K562 (cell line): ENCODE data around the gene AGR3. TPM values are rescaled to one million over a fixed set of nuclear protein-coding genes. Genes with fewer than 3 reads are reported as not detected.

Source experiments
- ATAC-seq: fragments of 200-7000 bp; cut with Tn5 transposase; 3 replicates; pipeline ENCODE4 v1.9.1; 2020; ENCODE audit warnings: moderate library complexity
- BruUV-seq: library from RNA; stranded (reverse); fragments of 400-500 nt; replicated peaks from 2 replicates; lab custom pipeline; 2021; lab: Mats Ljungman, UMichigan
- CTCF ChIA-PET: fragments of 300-600 bp; formaldehyde crosslinking; extraction: SDS; loops from one replicate; lab custom pipeline; 2021; ENCODE audit warnings: low intra/inter-chr PET ratio; lab: Yijun Ruan, JAX
- POLR2A ChIA-PET: fragments of 300-600, 350-650 bp; sonication (Branson Sonifier 250); formaldehyde crosslinking; extraction: SDS; loops from one replicate; lab custom pipeline; 2021; ENCODE audit warnings: antibody characterized with exemption, inconsistent platforms; lab: Yijun Ruan, JAX
- DNase-seq, 4 experiments: peaks; one replicate each; pipeline versions ENCODE4 v3.0.0 to v3.0.0-alpha.2; 2011 to 2018; ENCODE audit warnings: low spot score in 3 of 4, mixed read lengths in 3 of 4; ENCODE audit errors: extremely low read depth in 1 of 4
- FAIRE-seq: peaks from 2 replicates; lab custom pipeline; 2011; peaks lifted over from hg19 to GRCh38; lab: Jason Lieb, UNC
- H2AFZ ChIP-seq: 2 replicates; pipeline ENCODE4 v1.6.0; 2011; ENCODE audit warnings: low read depth, low read length, control low read depth, inconsistent platforms
- H3K27ac ChIP-seq: fragments of 200-600 bp; 3 replicates; pipeline ENCODE4 v1.8.0; 2011; ENCODE audit warnings: low read depth, mild to moderate bottlenecking, control low read depth, inconsistent platforms, low read length, moderate library complexity, mixed read lengths; ENCODE audit errors: extremely low read depth
- H3K27me3 ChIP-seq, 2 experiments: fragments of 300-600 bp in 1 of 2; 2 replicates in 1 of 2; 3 replicates in 1 of 2; pipeline versions ENCODE4 v1.6.0 to v1.8.0; 2011; ENCODE audit warnings: inconsistent platforms in 2 of 2, low read length in 2 of 2, mild to moderate bottlenecking in 1 of 2, mixed read lengths in 1 of 2, moderate library complexity in 1 of 2; ENCODE audit not compliant: control insufficient read depth in 2 of 2, insufficient read depth in 2 of 2
- H3K36me3 ChIP-seq: fragments of 300-600 bp; 3 replicates; pipeline ENCODE4 v1.8.0; 2011; ENCODE audit warnings: mild to moderate bottlenecking, low read length, inconsistent platforms; ENCODE audit not compliant: control insufficient read depth, insufficient read depth
- H3K4me1 ChIP-seq, 2 experiments: fragments of 200-600 bp in 1 of 2; replicated peaks in 1 of 2; 2 replicates in 1 of 2; 3 replicates in 1 of 2; pipeline versions ENCODE4 v1.5.1 to v1.8.0; 2011; ENCODE audit warnings: inconsistent platforms in 2 of 2, low read length in 2 of 2, mild to moderate bottlenecking in 1 of 2, mixed read lengths in 1 of 2, moderate library complexity in 1 of 2; ENCODE audit not compliant: control insufficient read depth in 2 of 2, insufficient read depth in 2 of 2
- H3K4me2 ChIP-seq: 2 replicates; pipeline ENCODE4 v1.6.1; 2011; ENCODE audit warnings: low read length, control low read depth, inconsistent platforms, mixed read lengths; ENCODE audit not compliant: insufficient read depth
- H3K4me3 ChIP-seq: fragments of 200-600 bp; sonication (generic), shearing (Covaris generic); 2 replicates; pipeline ENCODE4 v1.5.1; 2016; ENCODE audit warnings: control low read depth, inconsistent platforms
- H3K79me2 ChIP-seq: fragments of 200-600 bp; 3 replicates; pipeline ENCODE4 v1.8.0; 2011; ENCODE audit warnings: low read length, inconsistent platforms; ENCODE audit not compliant: control insufficient read depth, insufficient read depth
- H3K9ac ChIP-seq, 2 experiments: 2 replicates each; pipeline versions ENCODE4 v1.6.0 to v1.6.1; 2011; ENCODE audit warnings: low read depth in 2 of 2, low read length in 2 of 2, control low read depth in 1 of 2, inconsistent platforms in 1 of 2, mild to moderate bottlenecking in 1 of 2, mixed read lengths in 1 of 2; ENCODE audit not compliant: insufficient read depth in 1 of 2
- H3K9me1 ChIP-seq: one replicate; pipeline ENCODE4 v1.6.0; 2011; ENCODE audit warnings: inconsistent platforms, mild to moderate bottlenecking, low read length, moderate library complexity; ENCODE audit not compliant: control insufficient read depth, insufficient read depth
- H3K9me3 ChIP-seq: replicated peaks from 2 replicates; pipeline ENCODE4 v1.5.1; 2011; ENCODE audit warnings: low read depth, low read length, inconsistent platforms; ENCODE audit not compliant: control insufficient read depth, insufficient read depth
- H4K20me1 ChIP-seq: replicated peaks from 2 replicates; pipeline ENCODE4 v1.6.1; 2011; ENCODE audit warnings: low read length, inconsistent platforms, mixed read lengths; ENCODE audit not compliant: control insufficient read depth, insufficient read depth
- DLX4 ChIP-seq: fragments of 250-450 bp; sonication (Bioruptor Pico); IDR thresholded peaks from 2 replicates; pipeline ENCODE4 v1.6.1; 2021; ENCODE audit warnings: mild to moderate bottlenecking
- E2F5 ChIP-seq: sonication (generic); formaldehyde crosslinking; IDR thresholded peaks from 2 replicates; pipeline ENCODE4 v1.8.0; 2022; ENCODE audit warnings: mild to moderate bottlenecking, missing genetic modification reagents
- EHMT2 ChIP-seq: fragments of 450-650 bp; IDR thresholded peaks from 2 replicates; pipeline ENCODE4 v1.6.1; 2018; ENCODE audit warnings: antibody characterized with exemption
- FOXA1 ChIP-seq: fragments of 450-650 bp; IDR thresholded peaks from 2 replicates; pipeline ENCODE4 v1.6.1; 2016; ENCODE audit warnings: mild to moderate bottlenecking, borderline replicate concordance
- GTF2A2 ChIP-seq: IDR thresholded peaks from 2 replicates; pipeline ENCODE4 v1.6.1; 2016; ENCODE audit warnings: mild to moderate bottlenecking, missing genetic modification characterization, missing compliant biosample characterization
- HSF4 ChIP-seq: fragments of 250-450 bp; sonication (Bioruptor Pico); IDR thresholded peaks from 2 replicates; pipeline ENCODE4 v2.1.2; 2022; ENCODE audit warnings: mild to moderate bottlenecking, moderate library complexity, borderline replicate concordance
- SPI1 ChIP-seq: IDR thresholded peaks from 2 replicates; pipeline ENCODE4 v1.6.1; 2011; ENCODE audit warnings: low read depth, low read length, control low read depth, borderline replicate concordance
- TSHZ1 ChIP-seq: fragments of 250-450 bp; sonication (Bioruptor Pico); IDR thresholded peaks from 2 replicates; pipeline ENCODE4 v1.4.0; 2020; ENCODE audit warnings: mild to moderate bottlenecking, moderate library complexity
- USF1 ChIP-seq: sonication (generic); formaldehyde crosslinking; IDR thresholded peaks from 2 replicates; pipeline ENCODE4 v1.9.0; 2022; ENCODE audit warnings: mild to moderate bottlenecking, missing genetic modification reagents
- ZNF561 ChIP-seq: fragments of 450-650 bp; formaldehyde crosslinking; conservative IDR thresholded peaks from 2 replicates; pipeline ENCODE4 v1.4.0; 2020; ENCODE audit warnings: mild to moderate bottlenecking, moderate library complexity
- WGBS: fragments of 100-300 bp; shearing (Covaris generic); methylation state at CpG from one replicate; pipeline ENCODE4 v1.1.6; 2016; ENCODE audit warnings: low coverage, mixed read lengths; ENCODE audit not compliant: insufficient coverage; ENCODE audit errors: missing lambda C conversion rate; 5-methylcytosine and 5-hydroxymethylcytosine counted together
- in situ Hi-C: fragments of 300-500 bp; cut with MboI; formaldehyde crosslinking; loops from 4 replicates; pipeline ENCODE4 v1.15.0; 2018; ENCODE audit warnings: inconsistent platforms, mixed read lengths
- intact Hi-C: fragments of 100-400 bp; cut with micrococcal nuclease; formaldehyde crosslinking; loops from 2 replicates; pipeline ENCODE4 v1.14.2; 2022
- polyA plus RNA-seq, 8 experiments: library from polyadenylated mRNA; depleted of rRNA in 4 of 8; stranded (reverse) in 5 of 8; unstranded in 3 of 8; fragments of >200 nt; fragmentation: Nextera tagmentation in 2 of 8; fragmentation: Illumina TruSeq in 1 of 8; extraction: Ambion mirVana in 2 of 8; extraction: Trizol in 1 of 8; gene quantifications; 2 replicates each; pipeline versions ENCODE4 v1.2.1 to v1.2.3, GENCODE V29; 2011 to 2014; ENCODE audit warnings: inconsistent platforms in 1 of 8, missing spikeins in 1 of 8
- total RNA-seq, 7 experiments: library from RNA; depleted of rRNA in 6 of 7; stranded (reverse); fragments of >200 nt in 6 of 7; fragmentation: Illumina TruSeq in 2 of 7; extraction: Trizol in 2 of 7; gene quantifications; 2 replicates each; pipeline versions ENCODE4 v1.2.1 to v1.2.3, GENCODE V29; 2011 to 2021; ENCODE audit warnings: low replicate concordance in 1 of 7

AGR3 gene
- total and polyA plus RNA-seq, 9 of the 15 experiments (the other 6 are each of a cell fraction or from before 2014, with no cell fraction given), result not detected

GRCh38 chr7:16930946-16931345 lies 49.2 kb upstream of the AGR3 start:
- POLR2A ChIA-PET, result no interaction called here
- intact Hi-C loops, result no loop called here
- 3% methylated on average over 4 of the region's 4 CpGs for WGBS

More at GRCh38 chr7:16930946-16931345, 49.2 kb upstream of the AGR3 start:
- Histone ChIP-seq H3K9ac (no peak overlapping the region), H3K4me3 (no peak overlapping the region), H3K36me3 (no peaks in the 10 kb centered on the region), H3K79me2 (no peaks in the 10 kb centered on the region), H3K9me1 (no peaks in the 10 kb centered on the region), H3K27me3 (peaks cover 0 to 4% of the 10 kb centered on the region in 2 experiments; a peak in 2 of 5 replicates), H3K9me3 (no peaks in the 10 kb centered on the region), H2AFZ (no peak overlapping the region), H3K27ac (no peak overlapping the region), H3K4me1 (no peaks in the 10 kb centered on the region; a peak in 1 of 5 replicates), H3K4me2 (no peak overlapping the region), H4K20me1 (no peaks in the 10 kb centered on the region)
- no TSS peak for BruUV-seq
- FAIRE-seq, result no peak
- in situ Hi-C loops, result no loop called here
- no peak for TF ChIP-seq FOXA1
- TF ChIP-seq GTF2A2, result no peak
- no peak for TF ChIP-seq E2F5
- TF ChIP-seq TSHZ1 (CRISPR knock-in tag), result no peak
- no peak for TF ChIP-seq DLX4 (CRISPR knock-in tag)
- TF ChIP-seq SPI1, result no peak
- TF ChIP-seq EHMT2, result no peak
- no peak for TF ChIP-seq USF1 (CRISPR knock-in tag)
- no peak for TF ChIP-seq ZNF561 (CRISPR knock-in tag)
- TF ChIP-seq HSF4 (CRISPR knock-in tag), result no peak
- no peak for DNase-seq
- no peak for ATAC-seq
- CTCF ChIA-PET, result no interaction called here
